RWPE2 (cell line): ENCODE results near the gene ANKRD9.

ENCODE experiments used
- ATAC-seq: fragments of 200-7000 bp; cut with Tn5 transposase; 3 replicates; pipeline ENCODE4 v1.9.1; 2021; ENCODE audit warnings: low read depth
- DNase-seq: peaks from one replicate; pipeline ENCODE4 v3.0.0-alpha.2; 2020; ENCODE audit warnings: low spot score
- H3K27ac ChIP-seq: fragments of 450-650 bp; 2 replicates; pipeline ENCODE4 v1.5.1; 2017; ENCODE audit warnings: mild to moderate bottlenecking; ENCODE audit not compliant: poor library complexity, severe bottlenecking
- H3K27me3 ChIP-seq: fragments of 250-450 bp; sonication (Bioruptor Pico); 2 replicates; pipeline ENCODE4 v1.5.1; 2021; ENCODE audit warnings: mild to moderate bottlenecking, moderate library complexity; ENCODE audit not compliant: insufficient read depth, poor library complexity, severe bottlenecking
- H3K36me3 ChIP-seq: fragments of 250-450 bp; sonication (Bioruptor Pico); 2 replicates; pipeline ENCODE4 v1.5.1; 2020; ENCODE audit warnings: low read depth, mild to moderate bottlenecking, moderate library complexity
- H3K4me1 ChIP-seq: fragments of 250-450 bp; sonication (Bioruptor Pico); 2 replicates; pipeline ENCODE4 v1.5.1; 2021; ENCODE audit warnings: mild to moderate bottlenecking, moderate library complexity; ENCODE audit not compliant: insufficient read depth, poor library complexity, severe bottlenecking
- H3K4me3 ChIP-seq: fragments of 250-450 bp; sonication (Bioruptor Pico); 2 replicates; pipeline ENCODE4 v1.5.1; 2021; ENCODE audit warnings: mild to moderate bottlenecking, moderate library complexity; ENCODE audit not compliant: severe bottlenecking
- H3K9me3 ChIP-seq: fragments of 250-450 bp; sonication (Bioruptor Pico); 2 replicates; pipeline ENCODE4 v1.5.1; 2021; ENCODE audit warnings: mild to moderate bottlenecking, moderate library complexity; ENCODE audit not compliant: severe bottlenecking
- CTCF ChIP-seq: fragments of 450-650 bp; IDR thresholded peaks from one replicate; pipeline ENCODE4 v1.5.1; 2017; ENCODE audit warnings: mild to moderate bottlenecking, moderate library complexity; ENCODE audit not compliant: poor library complexity, severe bottlenecking

Gene ANKRD9

GRCh38 chr14:102509746-102510615 lies at the start of gene ANKRD9:
TSS of gene ANKRD9 (minus strand) at chr14:102509776. CDS start at chr14:102507889, 1,887 bp downstream.
- Histone ChIP-seq H3K27me3 (no peaks in the 10 kb centered on the region), H3K27ac (peak within 1 kb of the TSS; percentile 60), H3K4me3 (peak within 1 kb of the TSS; percentile 94), H3K9me3 (no peaks in the 10 kb centered on the region), H3K4me1 (no peaks in the 10 kb centered on the region), H3K36me3 (peaks cover 9% of the 10 kb centered on the region)
- DNase-seq (peak; percentile 96), ATAC-seq (peak; percentile 81)
- TF ChIP-seq CTCF = peak; percentile 10

GRCh38 chr14:102558556-102558955 lies 49.0 kb upstream of the ANKRD9 start:
- H3K9me3 ChIP-seq = no peaks in the 10 kb centered on the region
- peaks cover 13% of the 10 kb centered on the region for H3K4me1 ChIP-seq

GRCh38 chr14:102557434-102558226 lies 48.1 kb upstream of the ANKRD9 start:
- Histone ChIP-seq H3K27ac (peak overlapping the region; percentile 57), H3K9me3 (no peaks in the 10 kb centered on the region)
- peak; percentile 83 for ATAC-seq

More at GRCh38 chr14:102558556-102558955, 49.0 kb upstream of the ANKRD9 start:
- Histone ChIP-seq H3K27me3 (no peaks in the 10 kb centered on the region), H3K27ac (peak overlapping the region; percentile 57), H3K4me3 (no peak overlapping the region), H3K36me3 (peaks cover 6% of the 10 kb centered on the region; the same call in 1 of the 2 replicates)
- ATAC-seq (no peak), DNase-seq (no peak)
- no peak for TF ChIP-seq CTCF

GRCh38 chr14:102556098-102556677 lies 46.6 kb upstream of the ANKRD9 start:
- H3K36me3 ChIP-seq = peaks cover 7% of the 10 kb centered on the region; the same call in 1 of the 2 replicates
- TF ChIP-seq CTCF = no peak
- no peaks in the 10 kb centered on the region for H3K27me3 ChIP-seq
- H3K27ac ChIP-seq = no peak overlapping the region
- no peaks in the 10 kb centered on the region for H3K9me3 ChIP-seq
- no peak for ATAC-seq
- DNase-seq = no peak
- H3K4me1 ChIP-seq = peaks cover 28% of the 10 kb centered on the region
- no peak overlapping the region for H3K4me3 ChIP-seq

More at GRCh38 chr14:102557434-102558226, 48.1 kb upstream of the ANKRD9 start:
- Histone ChIP-seq H3K27me3 (no peaks in the 10 kb centered on the region), H3K4me3 (no peak overlapping the region), H3K4me1 (peaks cover 18% of the 10 kb centered on the region), H3K36me3 (peaks cover 7% of the 10 kb centered on the region; the same call in 1 of the 2 replicates)
- peak; percentile 85 for DNase-seq
- TF ChIP-seq CTCF = no peak
